Nephron (organoid): ENCODE data around the gene SELENOV.

Source experiments
- H3K27ac Mint-ChIP-seq, 3 experiments: 2 replicates each; pipeline ENCODE4 v1.8.0; 2020; ENCODE audit warnings: mixed read lengths in 3 of 3, mild to moderate bottlenecking in 2 of 3, moderate library complexity in 1 of 3
- H3K27me3 Mint-ChIP-seq: 2 replicates; pipeline ENCODE4 v1.8.0; 2021; ENCODE audit warnings: low read depth, mild to moderate bottlenecking, moderate library complexity, mixed read lengths
- H3K36me3 Mint-ChIP-seq: 2 replicates; pipeline ENCODE4 v1.8.0; 2020; ENCODE audit warnings: low read depth, mixed read lengths
- H3K4me1 Mint-ChIP-seq: 2 replicates; pipeline ENCODE4 v1.8.0; 2020; ENCODE audit warnings: mixed read lengths
- H3K4me3 Mint-ChIP-seq, 3 experiments: 2 replicates each; pipeline ENCODE4 v1.8.0; 2020; ENCODE audit warnings: mild to moderate bottlenecking in 3 of 3, mixed read lengths in 3 of 3, moderate library complexity in 2 of 3
- H3K9me3 Mint-ChIP-seq: 2 replicates; pipeline ENCODE4 v1.8.0; 2020; ENCODE audit warnings: mixed read lengths
- CTCF ChIP-seq, 3 experiments: fragments of 200-600 bp; sonication (generic); IDR thresholded peaks; one replicate each; pipeline ENCODE4 v1.5.0; 2021; ENCODE audit warnings: antibody characterized with exemption in 3 of 3; ENCODE audit not compliant: unreplicated experiment in 3 of 3

The SELENOV gene

GRCh38 chr19:39557811-39558623 is 43.1 kb downstream of the SELENOV start:
- no peak for TF ChIP-seq CTCF (IDR thresholded peaks at IDR 0.05; ENCODE audit: unreplicated experiment in 3 of 3)
- no peaks in the 10 kb centered on the region for H3K4me1 Mint-ChIP-seq
- no peak overlapping the region for H3K4me3 Mint-ChIP-seq
- no peaks in the 10 kb centered on the region for H3K36me3 Mint-ChIP-seq
- H3K27ac Mint-ChIP-seq = no peak overlapping the region
- H3K27me3 Mint-ChIP-seq = peaks cover 36% of the 10 kb centered on the region
- no peaks in the 10 kb centered on the region for H3K9me3 Mint-ChIP-seq

- Mint-ChIP-seq H3K36me3 (no peaks in the 10 kb centered on the region), H3K4me3 (no peak overlapping the region), H3K4me1 (no peaks in the 10 kb centered on the region), H3K27ac (no peak overlapping the region), H3K27me3 (peaks cover 30% of the 10 kb centered on the region), H3K9me3 (no peaks in the 10 kb centered on the region)
- TF ChIP-seq CTCF (IDR thresholded peaks at IDR 0.05; ENCODE audit: unreplicated experiment in 3 of 3) = no peak
Measured at GRCh38 chr19:39558624-39559117, 43.7 kb downstream of the SELENOV start.

GRCh38 chr19:39563408-39563807 is 48.5 kb downstream of the SELENOV start:
- Mint-ChIP-seq H3K27ac (no peak overlapping the region), H3K36me3 (no peaks in the 10 kb centered on the region), H3K27me3 (peaks cover 26% of the 10 kb centered on the region), H3K4me1 (no peaks in the 10 kb centered on the region), H3K9me3 (no peaks in the 10 kb centered on the region), H3K4me3 (no peak overlapping the region)
- no peak for TF ChIP-seq CTCF (IDR thresholded peaks at IDR 0.05; ENCODE audit: unreplicated experiment in 3 of 3)

GRCh38 chr19:39566064-39566463 is 51.1 kb downstream of the SELENOV start:
- no peaks in the 10 kb centered on the region for H3K4me1 Mint-ChIP-seq
- H3K4me3 Mint-ChIP-seq = no peak overlapping the region
- no peak for TF ChIP-seq CTCF (IDR thresholded peaks at IDR 0.05; ENCODE audit: unreplicated experiment in 3 of 3)
- no peak overlapping the region for H3K27ac Mint-ChIP-seq
- no peaks in the 10 kb centered on the region for H3K36me3 Mint-ChIP-seq
- H3K9me3 Mint-ChIP-seq = no peaks in the 10 kb centered on the region
- H3K27me3 Mint-ChIP-seq = peaks cover 20% of the 10 kb centered on the region

GRCh38 chr19:39568604-39569003 is 53.7 kb downstream of the SELENOV start:
- no peaks in the 10 kb centered on the region for H3K4me1 Mint-ChIP-seq
- TF ChIP-seq CTCF (IDR thresholded peaks at IDR 0.05; ENCODE audit: unreplicated experiment in 3 of 3) = no peak
- H3K9me3 Mint-ChIP-seq = peaks cover 8% of the 10 kb centered on the region
- H3K27me3 Mint-ChIP-seq = peaks cover 9% of the 10 kb centered on the region
- H3K4me3 Mint-ChIP-seq = no peak overlapping the region
- H3K27ac Mint-ChIP-seq = no peak overlapping the region
- no peaks in the 10 kb centered on the region for H3K36me3 Mint-ChIP-seq
